GM18907 (cell line): Measurements from ENCODE around the gene ALDOB.
"Not testable (repeated sequence)": the region's sequence is repeated elsewhere in the genome, so short reads cannot be mapped to it uniquely, and the experiment has no call there.

Experiments
- ATAC-seq: cut with Tn5 transposase; IDR thresholded peaks from one replicate; pipeline ENCODE4 v1.9.1; 2021; ENCODE audit warnings: mild to moderate bottlenecking, moderate library complexity; ENCODE audit not compliant: unreplicated experiment

The ALDOB gene

GRCh38 chr9:101388507-101388993 lies 47.0 kb downstream of the ALDOB start:
- ATAC-seq, result no peak

GRCh38 chr9:101387871-101388506 lies 47.6 kb downstream of the ALDOB start:
- peak; percentile 83 for ATAC-seq

GRCh38 chr9:101384873-101385536 lies 50.6 kb downstream of the ALDOB start, which contains the start of gene BAAT:
BAAT (minus strand) TSS chr9:101385006; CDS start chr9:101371404, 13,602 bp downstream.
- ATAC-seq, result not testable (repeated sequence)

GRCh38 chr9:101383361-101383760 lies 52.2 kb downstream of the ALDOB start:
- ATAC-seq, result no peak

GRCh38 chr9:101381833-101382342 lies 53.7 kb downstream of the ALDOB start:
- ATAC-seq, result no peak

GRCh38 chr9:101381118-101381517 lies 54.5 kb downstream of the ALDOB start:
- ATAC-seq, result no peak

- no peak for ATAC-seq
Measured at GRCh38 chr9:101380295-101380694, 55.3 kb downstream of the ALDOB start.

GRCh38 chr9:101376111-101376848 lies 59.3 kb downstream of the ALDOB start:
- ATAC-seq, result no peak

GRCh38 chr9:101375546-101375945 lies 60.0 kb downstream of the ALDOB start:
- ATAC-seq, result no peak

- no peak for ATAC-seq
Measured at GRCh38 chr9:101372327-101373118, 63.1 kb downstream of the ALDOB start.

- ATAC-seq, result no peak
Measured at GRCh38 chr9:101371813-101372212, 63.8 kb downstream of the ALDOB start.
